Measurements from ENCODE around the gene ROCK2.

- TF ChIP-seq CTCF (IDR thresholded peaks at IDR 0.05) (no peak), POLR2A (IDR thresholded peaks at IDR 0.05) (no peak)
Measured at GRCh38 chr2:11352781-11353537, 8.5 kb upstream of the ROCK2 start.

Data from Peyer's patch (tissue), 4 donors.